HG03025 (cell line): ENCODE results near the gene PTPRN2.

Source experiments
- ATAC-seq: cut with Tn5 transposase; IDR thresholded peaks from one replicate; pipeline ENCODE4 v1.9.1; 2021; ENCODE audit warnings: mild to moderate bottlenecking, moderate library complexity; ENCODE audit not compliant: unreplicated experiment, low FRiP score

The PTPRN2 gene

GRCh38 chr7:157656195-157656769 lies 931.3 kb downstream of the PTPRN2 start:
- ATAC-seq = no peak

DNA sequence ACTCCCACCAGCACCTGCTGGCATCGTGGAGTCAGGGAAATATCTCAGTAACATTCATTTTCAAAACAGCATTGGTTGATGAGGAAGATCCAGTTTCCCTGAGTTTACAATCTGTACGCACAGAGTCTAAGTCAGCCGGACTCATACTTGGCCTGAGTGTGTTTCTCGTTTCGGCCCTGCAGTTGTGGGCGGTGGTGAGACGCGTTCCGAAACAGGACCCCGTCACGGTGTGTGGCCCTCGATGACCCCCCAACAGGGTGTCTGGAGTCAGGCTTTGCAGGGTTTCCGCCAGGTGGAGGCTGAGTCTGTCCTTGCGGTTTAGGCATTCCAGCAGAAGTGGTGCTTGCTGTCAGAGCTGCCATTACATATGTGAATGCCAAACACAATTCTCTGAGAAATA lies 933.3 kb downstream of the PTPRN2 start:
- no peak for ATAC-seq

GRCh38 chr7:157653827-157654207 lies 933.8 kb downstream of the PTPRN2 start:
- ATAC-seq = no peak

- ATAC-seq = no peak
Observed at GRCh38 chr7:157652954-157653826, 934.4 kb downstream of the PTPRN2 start.

DNA sequence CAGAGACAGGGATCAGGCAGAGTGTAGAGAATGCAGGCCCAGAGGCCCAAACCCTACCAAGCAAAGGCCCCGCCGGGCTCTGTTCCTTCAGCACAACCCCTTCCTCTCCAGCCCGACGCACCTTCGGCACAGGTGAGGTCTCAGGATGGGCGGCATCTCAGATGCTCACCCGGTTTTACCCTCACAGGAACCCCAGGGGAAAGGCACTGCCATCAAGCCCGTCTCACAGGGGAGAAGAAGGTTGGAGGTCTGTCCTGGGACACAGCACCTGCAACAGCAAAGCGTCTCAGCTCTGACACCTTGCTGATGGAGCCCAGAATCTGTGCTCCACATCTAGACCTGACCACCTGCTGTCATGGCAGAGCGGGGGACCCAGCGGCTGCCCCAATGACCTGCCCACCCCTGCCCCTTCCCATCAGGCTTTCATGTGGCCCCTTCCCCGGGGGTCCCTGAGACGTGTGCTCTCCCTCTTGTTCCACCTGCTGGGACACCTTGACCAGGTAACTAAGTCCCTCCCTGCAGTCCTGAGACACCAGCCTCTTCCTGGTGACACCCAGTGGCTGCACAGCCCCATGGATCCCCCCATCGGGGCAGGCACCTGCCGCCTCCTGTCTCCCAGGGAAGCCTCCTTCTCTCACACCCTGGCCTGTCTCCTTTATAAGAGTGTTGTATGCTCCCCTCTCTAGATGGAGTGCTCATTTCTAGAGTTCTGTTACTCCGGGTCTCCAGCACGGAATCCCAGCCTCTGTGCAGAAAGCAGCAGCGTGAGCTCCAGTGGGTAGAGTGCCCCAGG lies 935.3 kb downstream of the PTPRN2 start:
- no peak for ATAC-seq

DNA sequence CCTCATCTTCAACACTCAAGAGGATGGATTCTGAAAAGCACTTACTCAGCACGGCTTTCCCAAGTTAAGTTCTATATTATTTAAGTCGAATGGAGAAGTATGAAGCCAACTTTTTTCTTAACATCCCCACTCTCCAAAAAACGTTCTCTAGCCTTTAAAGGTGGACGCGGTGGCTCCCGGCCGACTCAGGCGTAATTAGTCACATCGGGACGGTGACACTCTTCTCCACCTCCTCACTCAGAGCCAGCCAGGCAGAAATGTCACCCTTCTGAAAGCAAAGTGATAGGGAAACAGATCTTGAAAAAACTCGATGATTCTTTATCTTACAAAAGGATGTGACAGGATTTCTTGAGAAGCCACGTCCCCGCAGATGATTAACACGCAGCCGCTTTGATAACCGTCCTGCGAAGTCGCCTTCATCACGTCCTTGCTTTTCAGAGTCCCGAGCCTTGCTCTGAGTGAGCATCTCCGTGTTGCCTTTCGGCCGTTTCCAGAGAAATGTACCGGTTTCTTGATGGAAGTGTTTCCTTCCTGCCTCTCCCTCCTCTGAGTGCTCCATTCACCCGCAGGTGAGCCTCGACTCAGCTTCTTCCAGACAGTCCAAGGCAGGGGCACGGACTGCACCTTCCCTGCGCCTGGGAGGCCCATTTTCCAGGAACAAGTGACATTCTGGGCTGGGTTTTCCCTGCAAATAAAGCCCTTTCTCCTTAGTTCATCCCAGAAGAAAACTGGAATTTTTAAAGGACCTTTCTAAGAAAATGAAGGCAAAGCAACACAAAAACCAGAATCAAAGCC lies 936.1 kb downstream of the PTPRN2 start:
- no peak for ATAC-seq

DNA sequence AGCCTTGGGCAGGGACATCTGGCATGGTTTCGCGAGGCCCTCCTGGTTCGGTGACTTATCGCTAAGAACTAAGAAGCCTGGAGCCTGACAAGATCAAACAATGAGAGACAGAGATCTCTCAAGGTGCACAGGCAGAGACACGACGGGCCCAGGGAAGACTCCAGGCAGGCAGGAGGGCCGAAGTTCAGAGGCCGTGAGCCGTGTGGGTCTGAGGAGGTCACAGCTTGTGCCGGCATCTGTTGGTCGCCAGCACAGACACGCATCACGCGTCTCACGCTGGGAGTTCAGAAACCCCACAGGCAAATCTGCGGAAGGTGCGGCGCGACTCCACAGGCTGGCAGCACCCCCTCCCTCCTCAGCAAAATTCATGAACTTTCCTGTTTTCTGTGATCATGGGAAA lies 936.8 kb downstream of the PTPRN2 start:
- ATAC-seq = no peak

DNA sequence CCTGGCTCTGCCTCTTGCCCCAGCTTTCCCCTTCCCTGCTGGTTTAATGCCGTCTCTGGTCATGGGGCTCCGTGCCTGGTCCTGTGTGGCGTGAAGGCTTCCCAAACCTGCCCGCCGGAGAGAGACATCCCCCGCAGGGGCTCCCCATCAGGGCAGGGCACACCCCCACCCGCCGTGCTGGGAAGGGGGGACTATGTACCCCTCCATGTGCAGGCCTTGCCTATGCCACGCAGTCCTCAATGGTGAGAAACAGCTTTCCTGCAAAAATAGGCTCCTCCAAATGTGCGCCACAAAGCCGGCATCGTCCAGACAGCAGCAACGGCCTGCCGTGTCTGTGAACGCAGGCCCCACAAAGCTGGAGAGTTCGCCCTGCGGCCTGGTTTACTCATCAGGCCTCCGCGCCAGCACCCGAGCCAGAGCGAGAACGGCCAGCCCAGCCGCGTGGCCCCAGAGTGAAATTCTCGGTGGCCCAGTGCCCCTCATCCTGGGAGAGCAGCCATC lies 937.4 kb downstream of the PTPRN2 start:
- ATAC-seq = no peak

DNA sequence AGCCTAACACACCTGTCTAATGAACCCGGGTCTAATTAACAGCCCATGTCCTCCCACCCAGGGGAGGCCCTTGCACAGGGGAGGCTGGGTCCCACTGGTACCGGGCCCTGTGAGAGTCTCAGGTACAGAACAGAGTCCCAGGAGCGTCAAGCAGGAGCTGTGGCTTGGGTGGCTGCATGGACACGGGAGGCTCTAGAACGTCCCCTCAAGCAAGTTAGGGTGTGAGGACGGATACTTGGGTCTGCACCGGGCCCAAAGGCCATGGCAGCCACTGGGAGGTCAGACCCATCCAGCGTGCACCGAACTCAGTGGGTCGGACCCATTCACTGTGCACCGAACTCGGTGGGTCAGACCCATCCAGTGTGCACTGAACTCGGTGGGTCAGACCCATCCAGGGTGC lies 941.1 kb downstream of the PTPRN2 start:
- ATAC-seq = no peak

- ATAC-seq = no peak
Observed at GRCh38 chr7:157645539-157645938, 942.1 kb downstream of the PTPRN2 start.

GRCh38 chr7:157644946-157645345 lies 942.7 kb downstream of the PTPRN2 start:
- ATAC-seq = no peak

- no peak for ATAC-seq
Observed at GRCh38 chr7:157643525-157643970, 944.1 kb downstream of the PTPRN2 start.

DNA sequence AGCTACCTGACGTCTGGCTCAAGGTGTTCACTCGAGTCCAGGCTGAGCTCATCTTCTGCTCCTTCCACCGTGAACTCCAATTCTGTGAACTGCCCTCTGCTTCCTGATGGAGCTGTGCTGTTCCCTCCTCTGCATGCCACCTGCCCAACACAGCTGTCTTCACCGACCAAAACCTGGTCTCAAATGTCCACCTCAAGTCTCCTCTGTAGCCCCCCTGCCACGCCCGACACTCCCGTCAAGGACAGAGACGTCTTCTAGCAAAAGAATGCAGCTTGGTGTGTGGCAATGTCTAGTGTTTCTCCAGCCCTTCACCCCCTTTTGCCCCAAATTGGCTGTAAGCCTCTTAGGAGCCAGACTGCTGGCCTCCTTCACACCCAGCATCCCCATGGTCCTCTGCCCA lies 945.8 kb downstream of the PTPRN2 start:
- ATAC-seq = no peak

DNA sequence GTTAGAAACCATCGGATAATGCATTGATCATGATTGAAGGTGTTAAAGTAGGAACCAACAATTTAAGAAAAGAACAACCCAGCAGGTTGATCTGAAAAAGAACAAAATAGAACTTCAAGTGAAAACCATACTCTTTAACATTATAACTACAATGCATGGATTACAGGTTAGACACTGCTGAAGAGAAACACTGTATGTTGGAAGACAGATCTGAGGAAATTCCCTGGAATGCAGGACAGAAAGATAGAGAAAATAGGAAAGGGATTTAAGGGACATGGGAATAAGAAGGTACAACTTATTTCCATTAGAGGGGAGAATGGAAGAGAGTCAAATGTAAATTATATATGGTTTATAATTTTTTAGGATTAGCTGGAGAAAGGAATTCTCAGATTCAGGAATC lies 947.5 kb downstream of the PTPRN2 start:
- no peak for ATAC-seq

GRCh38 chr7:157638563-157638962 lies 949.1 kb downstream of the PTPRN2 start:
- no peak for ATAC-seq

- ATAC-seq = no peak
Observed at GRCh38 chr7:157637216-157637949, 950.2 kb downstream of the PTPRN2 start.

- no peak for ATAC-seq
Observed at GRCh38 chr7:157635669-157636068, 952.0 kb downstream of the PTPRN2 start.

DNA sequence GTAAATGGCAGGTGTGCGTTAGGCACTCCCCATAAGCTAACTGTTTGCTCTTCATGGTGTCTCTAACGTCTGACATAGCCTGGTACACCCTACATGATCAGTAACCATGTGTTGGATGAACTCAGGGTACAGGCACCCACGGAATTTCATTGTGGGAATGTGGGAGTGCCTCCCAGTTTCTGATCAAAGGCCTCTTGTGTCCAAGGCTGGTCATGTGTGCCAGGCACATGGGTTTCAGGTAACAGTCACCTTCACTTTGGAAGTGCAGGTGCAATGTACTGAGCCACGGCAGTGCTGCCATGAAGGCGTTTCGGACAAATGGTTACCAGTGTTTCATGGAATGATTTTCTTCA lies 952.5 kb downstream of the PTPRN2 start:
- ATAC-seq = no peak

DNA sequence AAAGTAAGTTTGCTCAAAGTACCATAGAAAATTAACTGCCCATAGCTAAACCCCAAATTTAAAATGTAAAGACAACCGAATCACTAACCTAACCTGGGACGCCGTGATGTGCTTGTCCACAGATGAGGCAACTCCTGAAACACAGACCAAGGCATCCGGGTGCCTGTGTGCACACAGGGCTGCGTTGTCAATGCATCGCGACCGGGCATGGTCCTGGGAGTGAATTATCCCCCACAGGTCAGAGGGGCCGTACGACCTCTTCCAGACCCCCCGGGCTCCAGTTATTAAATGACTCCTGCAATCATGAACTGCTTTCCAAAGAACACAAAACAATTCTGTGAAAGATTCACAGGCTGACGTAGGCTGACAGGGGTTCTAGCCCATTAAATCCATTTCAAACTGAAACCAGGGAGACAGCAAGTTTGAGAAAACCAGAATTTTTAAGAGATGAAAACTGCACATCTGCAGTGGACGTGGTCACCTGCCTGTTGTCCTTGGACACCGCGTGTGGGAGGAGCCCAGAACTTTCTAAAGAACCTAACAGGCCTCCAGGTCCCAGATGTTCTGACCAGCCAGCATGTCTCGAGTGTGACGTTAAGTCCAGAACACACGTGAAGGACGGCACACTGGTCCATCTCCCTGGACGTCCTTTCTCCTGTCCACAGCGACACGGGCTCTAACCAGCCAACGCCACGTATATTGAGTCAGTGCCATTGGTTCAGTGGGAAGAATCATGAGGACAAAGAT lies 953.0 kb downstream of the PTPRN2 start:
- no peak for ATAC-seq
